H1 (cell line): Measurements from ENCODE around the gene RTN4IP1. TPM values are rescaled to one million over a fixed set of nuclear protein-coding genes. Genes with fewer than 3 reads are reported as not detected.

Source experiments
- CTCF ChIA-PET: fragments of 300-600 bp; sonication (Branson Sonifier 250); formaldehyde crosslinking; loops from one replicate; lab custom pipeline; 2021; ENCODE audit not compliant: partially characterized antibody; lab: Charles Lee
- POLR2A ChIA-PET: fragments of 300-600 bp; sonication (Branson Sonifier 250); formaldehyde crosslinking; loops from one replicate; lab custom pipeline; 2021; ENCODE audit warnings: inconsistent platforms; ENCODE audit not compliant: partially characterized antibody; lab: Charles Lee
- DNase-seq, 2 experiments: peaks; one replicate each; pipeline versions ENCODE4 v3.0.0 to v3.0.0-alpha.2; 2010 to 2022; ENCODE audit warnings: low spot score in 2 of 2, low read depth in 1 of 2, mixed read lengths in 1 of 2
- FAIRE-seq: peaks from 2 replicates; lab custom pipeline; 2011; peaks lifted over from hg19 to GRCh38; lab: Jason Lieb, UNC
- H2AFZ ChIP-seq: 2 replicates; pipeline ENCODE4 v1.8.1; 2012; ENCODE audit warnings: low read length, inconsistent platforms
- H2AK5ac ChIP-seq: 2 replicates; pipeline ENCODE4 v1.6.1; 2013; ENCODE audit warnings: low read depth, low read length
- H2BK120ac ChIP-seq: replicated peaks from 2 replicates; pipeline ENCODE3; 2013; ENCODE audit warnings: low read depth, low read length, inconsistent platforms
- H2BK12ac ChIP-seq: 2 replicates; pipeline ENCODE4 v1.6.1; 2013; ENCODE audit warnings: low read depth, low read length
- H2BK15ac ChIP-seq: 2 replicates; pipeline ENCODE4 v1.6.1; 2013; ENCODE audit warnings: low read length
- H2BK20ac ChIP-seq: 2 replicates; pipeline ENCODE4 v1.6.1; 2013; ENCODE audit warnings: low read length
- H2BK5ac ChIP-seq: 2 replicates; pipeline ENCODE4 v1.6.1; 2013; ENCODE audit warnings: low read depth, low read length
- H3K14ac ChIP-seq: 2 replicates; pipeline ENCODE4 v1.6.1; 2013; ENCODE audit warnings: inconsistent platforms; ENCODE audit not compliant: insufficient read length
- H3K18ac ChIP-seq: 2 replicates; pipeline ENCODE4 v1.6.1; 2013; ENCODE audit warnings: low read length; ENCODE audit errors: extremely low read depth
- H3K23ac ChIP-seq: 2 replicates; pipeline ENCODE4 v1.6.1; 2013; ENCODE audit warnings: inconsistent platforms; ENCODE audit not compliant: insufficient read length
- H3K23me2 ChIP-seq: 2 replicates; pipeline ENCODE4 v1.6.1; 2013; ENCODE audit warnings: low read depth, low read length
- H3K27ac ChIP-seq: 2 replicates; pipeline ENCODE4 v1.6.1; 2011; ENCODE audit warnings: low read depth, low read length, inconsistent platforms
- H3K27me3 ChIP-seq, 4 experiments: replicated peaks in 1 of 4; 1 replicate in 1 of 4; 2 replicates in 3 of 4; pipeline versions ENCODE4 v1.6.1 to v1.8.1; 2011 to 2013; ENCODE audit warnings: low read length in 3 of 4, mild to moderate bottlenecking in 3 of 4, inconsistent platforms in 2 of 4, mixed read lengths in 2 of 4, moderate library complexity in 1 of 4; ENCODE audit not compliant: control insufficient read depth in 3 of 4, insufficient read depth in 3 of 4; ENCODE audit errors: extremely low read depth in 1 of 4
- H3K36me3 ChIP-seq, 4 experiments: 2 replicates each; pipeline versions ENCODE4 v1.6.1 to v1.8.1; 2011 to 2013; ENCODE audit warnings: mild to moderate bottlenecking in 4 of 4, low read length in 3 of 4, moderate library complexity in 2 of 4, control low read depth in 1 of 4, inconsistent platforms in 1 of 4; ENCODE audit not compliant: insufficient read depth in 4 of 4, control insufficient read depth in 2 of 4
- H3K4ac ChIP-seq: replicated peaks from 2 replicates; pipeline ENCODE3; 2013; ENCODE audit warnings: low read length, low read depth, mixed read lengths, inconsistent platforms; ENCODE audit not compliant: insufficient read length
- H3K4me1 ChIP-seq, 4 experiments: replicated peaks in 1 of 4; 1 replicate in 1 of 4; 2 replicates in 3 of 4; pipeline versions ENCODE4 v1.6.1 to v1.8.1; 2011 to 2013; ENCODE audit warnings: low read length in 3 of 4, inconsistent platforms in 2 of 4, mixed read lengths in 1 of 4; ENCODE audit not compliant: insufficient read depth in 4 of 4, control insufficient read depth in 3 of 4
- H3K4me2 ChIP-seq, 2 experiments: 2 replicates each; pipeline versions ENCODE4 v1.6.1 to v1.8.1; 2011 to 2013; ENCODE audit warnings: low read depth in 2 of 2, low read length in 2 of 2, control low read depth in 1 of 2, inconsistent platforms in 1 of 2, mild to moderate bottlenecking in 1 of 2; ENCODE audit not compliant: insufficient read depth in 1 of 2
- H3K4me3 ChIP-seq, 4 experiments: fragments of 200-600, 300-600 bp in 1 of 4; sonication (generic), shearing (Covaris generic), sonication (Bioruptor Twin) in 1 of 4; 2 replicates each; pipeline versions ENCODE4 v1.5.1 to v1.8.1; 2011 to 2016; ENCODE audit warnings: low read length in 4 of 4, low read depth in 3 of 4, control low read depth in 2 of 4, inconsistent platforms in 2 of 4, mild to moderate bottlenecking in 2 of 4, mixed read lengths in 1 of 4, moderate library complexity in 1 of 4; ENCODE audit not compliant: insufficient read depth in 2 of 4; ENCODE audit errors: extremely low read depth in 1 of 4
- H3K56ac ChIP-seq: replicated peaks from 2 replicates; pipeline ENCODE3; 2013; ENCODE audit warnings: low read depth, mild to moderate bottlenecking, mixed read lengths, low read length, inconsistent platforms; ENCODE audit not compliant: insufficient read length
- H3K79me1 ChIP-seq: 2 replicates; pipeline ENCODE4 v1.6.1; 2013; ENCODE audit warnings: low read depth, low read length, control low read depth
- H3K79me2 ChIP-seq, 2 experiments: 2 replicates each; pipeline versions ENCODE4 v1.6.1 to v1.8.1; 2012 to 2013; ENCODE audit warnings: low read length in 2 of 2, mild to moderate bottlenecking in 2 of 2, inconsistent platforms in 1 of 2; ENCODE audit not compliant: insufficient read depth in 2 of 2, control insufficient read depth in 1 of 2
- H3K9ac ChIP-seq, 4 experiments: replicated peaks in 1 of 4; 1 replicate in 1 of 4; 2 replicates in 3 of 4; pipeline versions ENCODE4 v1.6.1 to v1.8.1; 2011 to 2013; ENCODE audit warnings: low read depth in 3 of 4, low read length in 3 of 4, control low read depth in 2 of 4, mild to moderate bottlenecking in 2 of 4, moderate library complexity in 2 of 4, inconsistent platforms in 1 of 4; ENCODE audit errors: extremely low read depth in 1 of 4
- H3K9me3 ChIP-seq, 2 experiments: 2 replicates each; pipeline versions ENCODE4 v1.6.1 to v1.8.1; 2012 to 2013; ENCODE audit warnings: mild to moderate bottlenecking in 2 of 2, moderate library complexity in 2 of 2, control low read depth in 1 of 2, inconsistent platforms in 1 of 2, low read depth in 1 of 2, low read length in 1 of 2, mixed read lengths in 1 of 2; ENCODE audit not compliant: insufficient read depth in 2 of 2
- H4K20me1 ChIP-seq, 2 experiments: replicated peaks in 1 of 2; 2 replicates each; pipeline versions ENCODE3 to v1.8.1; 2011 to 2013; ENCODE audit warnings: inconsistent platforms in 2 of 2, low read length in 2 of 2, mild to moderate bottlenecking in 1 of 2; ENCODE audit not compliant: insufficient read depth in 2 of 2, control insufficient read depth in 1 of 2
- H4K5ac ChIP-seq: 2 replicates; pipeline ENCODE4 v1.6.1; 2013; ENCODE audit warnings: low read length, low read depth, mixed read lengths, inconsistent platforms; ENCODE audit not compliant: insufficient read length
- H4K8ac ChIP-seq: 2 replicates; pipeline ENCODE4 v1.8.0; 2013; ENCODE audit warnings: mild to moderate bottlenecking, moderate library complexity, low read length, inconsistent platforms; ENCODE audit not compliant: insufficient read depth; ENCODE audit errors: extremely low read depth
- H4K91ac ChIP-seq: replicated peaks from 2 replicates; pipeline ENCODE3; 2013; ENCODE audit warnings: low read length, mixed read lengths, inconsistent platforms; ENCODE audit not compliant: insufficient read length
- RFX5 ChIP-seq: IDR thresholded peaks from 2 replicates; pipeline ENCODE4 v1.6.1; 2011; ENCODE audit warnings: low read depth, low read length, improper control_type of control experiment, borderline replicate concordance
- SIRT6 ChIP-seq: IDR thresholded peaks from one replicate; pipeline ENCODE4 v1.7.1; 2012; ENCODE audit warnings: low read length, inconsistent platforms
- WGBS, 2 experiments: shearing (Covaris generic) in 1 of 2; methylation state at CpG; one replicate each; pipeline versions ENCODE4 v1.1.6 to v1.1.7; 2013 to 2015; ENCODE audit warnings: low lambda C conversion rate in 2 of 2, mixed read lengths in 2 of 2, inconsistent platforms in 1 of 2, low coverage in 1 of 2, missing lambda C conversion rate in 1 of 2; ENCODE audit not compliant: insufficient replicate concordance in 2 of 2, insufficient coverage in 1 of 2, insufficient read length in 1 of 2; ENCODE audit errors: extremely low coverage in 1 of 2, missing lambda C conversion rate in 1 of 2; 5-methylcytosine and 5-hydroxymethylcytosine counted together
- polyA plus RNA-seq, 7 experiments: library from polyadenylated mRNA; depleted of rRNA in 3 of 7; stranded (reverse) in 5 of 7; unstranded in 2 of 7; fragments of >200 nt in 5 of 7; fragments of 200-250 nt in 2 of 7; gene quantifications; 1 replicate in 5 of 7; 2 replicates in 1 of 7; 4 replicates in 1 of 7; pipeline versions ENCODE4 v1.2.1 to v1.2.3, GENCODE V29; 2011 to 2013; ENCODE audit warnings: missing spikeins in 2 of 7, mixed read lengths in 2 of 7
- total RNA-seq: library from RNA; stranded (reverse); fragmentation: NEBNext Ultra II Directional; extraction: Animal tissue kit (Norgen Biotek cat#: 25700); gene quantifications from 2 replicates; pipeline ENCODE4 v1.2.1, GENCODE V29; 2021

Gene RTN4IP1
- total and polyA plus RNA-seq, 2 of the 8 experiments (the other 6 are each of a cell fraction or from before 2014, with no cell fraction given), result 14.6 to 19.5 TPM

- H2BK5ac ChIP-seq, result no peak overlapping the region
- ChIA-PET POLR2A (interaction anchor here (1.1 to 1.6 kb wide), 7 partner anchors 8 to 351 kb away, joined by 3 to 7 read pairs (median 3); partner anchors contain the start of gene CD24), CTCF (interaction anchor here (0.6 to 1.5 kb wide), 5 partner anchors 9 to 369 kb away, joined by 4 to 6 read pairs (median 5); no protein-coding TSS in a partner anchor)
- no peak overlapping the region for H3K23ac ChIP-seq
- H3K27me3 ChIP-seq, result no peaks in the 10 kb centered on the region; a peak in 1 of 7 replicates
- DNase-seq, result no peak
- no peak overlapping the region for H2BK15ac ChIP-seq
- H3K27ac ChIP-seq, result peak overlapping the region; percentile 82; the same call in 1 of the 2 replicates
- peak overlapping the region; percentile 70 to 81 for H3K4me2 ChIP-seq
- no peaks in the 10 kb centered on the region; the same call in none of the 2 replicates for H3K23me2 ChIP-seq
- FAIRE-seq, result no peak
- WGBS, 2 experiments, result 56% methylated on average over 7 of the region's 7 CpGs; no CpG with 5 or more reads in 1 of the 2 experiments
- H2BK12ac ChIP-seq, result no peak overlapping the region
- H3K36me3 ChIP-seq, result no peaks in the 10 kb centered on the region
- no peak overlapping the region for H3K18ac ChIP-seq
- no peak overlapping the region for H2AK5ac ChIP-seq
- TF ChIP-seq RFX5, result no peak
- no peak for TF ChIP-seq SIRT6
- no peak overlapping the region for H4K91ac ChIP-seq
- no peak overlapping the region for H2BK20ac ChIP-seq
- H2AFZ ChIP-seq, result no peak overlapping the region
- peak overlapping the region; percentile 57 for H3K4ac ChIP-seq
- H2BK120ac ChIP-seq, result no peak overlapping the region
- peak overlapping the region; percentile 59 to 91 (median 81) for H3K9ac ChIP-seq
- H3K4me1 ChIP-seq, result peaks cover 2 to 10% (median 5%) of the 10 kb centered on the region in 4 experiments; a peak in 6 of 7 replicates
- 0 out of 2 replicates have a peak, but pooled peaks cover 4% of the 10 kb centered on the region for H3K79me1 ChIP-seq
- no peak overlapping the region for H4K5ac ChIP-seq
- H3K9me3 ChIP-seq, result no peaks in the 10 kb centered on the region
- H3K4me3 ChIP-seq, result peak overlapping the region; percentile 80 to 99 (median 94)
- H3K79me2 ChIP-seq, result peaks cover 8 to 48% of the 10 kb centered on the region in 2 experiments
- H3K56ac ChIP-seq, result no peak overlapping the region
- no peaks in the 10 kb centered on the region for H4K20me1 ChIP-seq
- H4K8ac ChIP-seq, result no peak overlapping the region
- no peak overlapping the region for H3K14ac ChIP-seq
Observed at GRCh38 chr6:106628658-106629102, 618 bp downstream of the RTN4IP1 start.
